ENCODE results near the gene DDI2.

The DDI2 gene

GRCh38 chr1:15605398-15606383, 11.6 kb upstream of the DDI2 start:
- no peak for DNase-seq (ENCODE audit: low spot score)

- no peak for DNase-seq (ENCODE audit: low spot score)
Measured at GRCh38 chr1:15609631-15610030, 7.6 kb upstream of the DDI2 start.

DNA sequence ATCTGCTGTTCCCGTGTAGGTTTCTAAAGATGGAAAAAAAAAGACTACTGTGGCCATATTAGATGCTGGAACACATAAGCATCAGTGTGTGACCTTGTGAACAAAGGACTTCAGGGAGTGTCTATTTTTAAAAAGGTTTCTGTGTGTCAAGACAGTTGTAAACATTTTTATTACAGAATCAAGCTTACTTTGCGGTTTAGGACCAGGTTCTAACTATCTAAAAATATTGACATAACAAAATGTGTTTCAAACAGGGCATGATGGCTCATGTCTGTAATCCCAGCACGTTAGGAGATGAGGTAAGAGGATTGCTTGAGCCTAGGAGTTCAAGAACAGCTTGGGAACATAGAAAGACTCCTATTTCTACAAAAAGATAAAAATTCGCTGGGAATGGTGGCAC, 7.1 kb upstream of the DDI2 start:
- no peak for DNase-seq (ENCODE audit: low spot score)

GRCh38 chr1:15616373-15617172, 685 bp upstream of the DDI2 start:
- DNase-seq (ENCODE audit: low spot score): no peak

GRCh38 chr1:15618077-15618654, 908 bp downstream of the DDI2 start:
- DNase-seq (ENCODE audit: low spot score): no peak

DNA sequence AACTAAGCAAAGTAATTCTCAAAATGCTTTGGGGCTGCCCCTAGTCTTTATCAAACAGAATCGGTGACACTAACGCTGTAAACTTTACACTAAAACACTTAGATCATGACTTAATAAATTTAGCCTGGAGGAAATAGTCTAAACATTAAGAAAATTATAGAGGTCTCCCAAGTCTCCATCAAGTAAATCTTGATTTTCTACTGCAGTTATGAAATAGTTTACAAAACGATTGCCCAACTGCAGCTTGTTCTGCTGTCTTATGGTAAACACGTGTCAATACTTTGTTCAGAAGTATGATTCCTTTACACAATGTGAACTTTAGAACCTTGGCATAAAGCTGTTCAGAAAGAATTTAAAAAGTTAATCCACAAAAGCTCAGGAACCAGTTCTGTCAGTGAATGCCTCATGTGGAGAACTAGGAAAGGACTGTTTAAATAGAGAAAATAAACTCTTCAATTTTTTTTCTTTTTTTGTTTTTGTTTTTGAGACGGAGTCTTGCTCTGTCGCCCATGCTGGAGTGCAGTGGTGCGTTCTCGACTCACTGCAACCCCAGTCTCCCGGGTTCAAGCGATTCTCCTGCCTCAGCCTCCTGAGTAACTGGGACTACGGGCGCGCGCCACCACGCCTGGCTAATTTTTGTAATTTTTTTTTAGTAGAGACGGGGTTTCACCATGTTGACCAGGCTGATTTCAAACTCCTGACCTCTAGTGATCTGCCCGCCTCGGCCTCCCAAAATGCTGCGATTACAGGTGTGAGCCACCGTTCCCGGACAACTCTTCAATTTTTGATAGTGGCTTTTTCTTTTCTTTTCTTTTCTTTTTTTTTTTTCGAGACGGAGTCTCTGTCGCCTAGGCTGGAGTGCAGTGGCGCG, 1.6 kb downstream of the DDI2 start:
- DNase-seq (ENCODE audit: low spot score): no peak

DNA sequence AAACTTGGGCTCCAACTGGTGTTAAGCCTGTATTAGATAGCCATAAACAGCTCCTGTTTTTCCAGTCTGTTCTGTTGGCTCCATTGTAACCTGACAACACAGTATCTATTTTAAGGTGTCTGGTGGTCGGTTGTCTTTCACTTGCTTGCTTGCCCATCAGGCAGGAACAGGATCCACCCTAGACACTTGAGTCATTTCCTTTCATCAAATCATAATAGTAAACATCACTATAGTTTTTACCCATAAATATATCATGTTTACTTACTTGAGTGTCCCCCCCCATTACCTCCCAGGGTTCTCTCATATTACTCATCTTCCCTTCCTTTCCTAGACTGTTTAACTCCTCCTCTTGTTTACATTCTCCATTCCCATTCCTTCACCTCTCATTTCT, 2.9 kb downstream of the DDI2 start:
- DNase-seq (ENCODE audit: low spot score): peak; percentile 34

- DNase-seq (ENCODE audit: low spot score): no peak
Measured at GRCh38 chr1:15620902-15621682, 3.8 kb downstream of the DDI2 start.

DNA sequence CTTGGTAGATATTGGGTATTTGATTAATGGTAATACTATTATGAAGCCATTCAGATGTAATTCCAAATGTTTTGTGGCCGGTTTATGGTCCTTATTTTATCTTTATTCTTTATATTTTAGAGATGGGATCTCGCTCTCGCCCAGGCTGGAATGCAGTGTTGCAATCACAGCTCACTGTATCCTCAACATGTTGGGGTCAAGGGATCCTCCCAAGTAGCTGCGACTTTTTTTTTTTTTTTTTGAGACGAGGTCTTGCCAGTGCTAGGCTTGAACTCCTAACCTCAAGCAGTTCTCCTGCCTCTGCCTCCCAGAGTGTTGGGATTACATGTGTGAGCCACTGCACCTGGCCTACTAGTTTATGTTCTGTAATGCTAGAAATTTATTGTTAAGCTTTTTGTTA, 4.7 kb downstream of the DDI2 start:
- DNase-seq (ENCODE audit: low spot score): no peak

DNA sequence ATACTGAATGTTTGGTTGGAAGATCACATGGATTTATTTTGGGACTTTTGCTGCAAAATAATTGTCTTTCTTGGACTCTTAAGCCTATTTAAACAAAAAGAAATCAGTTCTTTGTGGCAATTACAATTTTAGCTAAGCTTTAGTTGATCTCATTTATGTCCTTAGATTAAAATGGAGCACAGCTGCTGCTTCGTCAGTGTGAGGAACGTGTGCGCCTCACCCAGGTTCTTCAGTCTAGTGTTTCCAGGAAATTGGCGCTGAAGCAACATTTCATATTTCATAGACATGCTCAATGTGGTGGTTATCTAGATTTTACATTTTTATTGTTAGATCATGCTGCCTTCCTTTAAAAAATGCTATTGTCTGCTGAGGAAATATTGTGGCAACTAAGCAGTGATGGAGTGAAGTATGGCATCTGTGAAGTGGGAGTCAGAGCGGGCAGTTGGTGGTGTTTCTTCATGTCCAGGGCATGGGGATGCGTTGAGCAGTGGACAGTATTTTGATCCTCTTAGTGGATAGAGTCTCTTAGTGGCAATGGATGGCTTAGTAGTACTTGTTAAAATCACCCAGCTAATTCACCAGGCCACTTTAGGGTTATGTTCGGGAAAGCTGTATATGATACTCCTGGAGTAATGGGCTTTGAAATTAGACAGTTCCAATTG, 5.6 kb downstream of the DDI2 start:
- no peak for DNase-seq (ENCODE audit: low spot score)

DNA sequence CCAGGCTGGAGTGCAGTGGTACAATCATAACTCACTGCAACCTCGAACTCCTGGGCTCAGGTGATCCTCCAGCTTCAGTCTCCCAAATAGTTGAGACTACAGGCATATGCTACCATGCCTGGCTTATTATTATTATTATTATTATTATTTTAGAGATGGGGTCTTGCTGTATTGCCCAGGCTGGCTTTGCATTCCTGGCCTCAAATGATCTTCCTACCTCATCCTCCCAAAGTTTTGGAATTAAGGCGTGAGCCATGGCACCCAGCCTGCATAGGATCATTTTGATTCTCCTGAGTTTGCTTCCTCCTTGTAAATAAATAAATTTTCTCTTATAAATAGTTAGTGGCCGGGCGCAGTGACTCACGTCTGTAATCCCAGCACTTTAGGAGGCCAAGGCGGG, 6.2 kb downstream of the DDI2 start:
- DNase-seq (ENCODE audit: low spot score): no peak

DNA sequence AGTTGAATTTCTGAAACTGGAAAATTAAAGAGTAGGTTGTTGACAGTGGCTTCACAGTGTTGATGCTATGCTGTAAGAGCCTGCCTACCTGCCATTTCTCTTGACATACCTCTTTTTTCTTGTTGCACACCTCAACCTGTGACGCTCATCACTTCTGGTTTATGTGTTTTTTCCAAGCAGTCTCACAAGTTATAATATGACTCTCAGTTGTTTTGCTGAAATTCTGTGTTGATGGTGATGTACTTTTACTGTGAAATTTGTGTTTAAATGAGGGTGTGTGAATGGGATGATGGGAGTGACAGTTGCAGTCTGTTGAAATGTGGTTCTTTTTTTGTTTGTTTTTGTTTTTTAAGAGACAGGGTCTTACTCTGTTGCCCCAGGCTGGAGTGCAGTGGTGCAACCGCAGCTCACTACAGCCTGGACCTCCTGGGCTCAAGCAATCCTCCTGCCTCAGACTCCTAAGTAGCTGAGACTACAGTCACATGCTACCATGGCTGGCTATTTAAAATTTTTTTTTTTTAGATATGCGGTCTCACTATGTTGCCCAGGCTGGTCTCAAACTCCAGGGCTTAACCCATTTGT, 7.0 kb downstream of the DDI2 start:
- no peak for DNase-seq (ENCODE audit: low spot score)

DNA sequence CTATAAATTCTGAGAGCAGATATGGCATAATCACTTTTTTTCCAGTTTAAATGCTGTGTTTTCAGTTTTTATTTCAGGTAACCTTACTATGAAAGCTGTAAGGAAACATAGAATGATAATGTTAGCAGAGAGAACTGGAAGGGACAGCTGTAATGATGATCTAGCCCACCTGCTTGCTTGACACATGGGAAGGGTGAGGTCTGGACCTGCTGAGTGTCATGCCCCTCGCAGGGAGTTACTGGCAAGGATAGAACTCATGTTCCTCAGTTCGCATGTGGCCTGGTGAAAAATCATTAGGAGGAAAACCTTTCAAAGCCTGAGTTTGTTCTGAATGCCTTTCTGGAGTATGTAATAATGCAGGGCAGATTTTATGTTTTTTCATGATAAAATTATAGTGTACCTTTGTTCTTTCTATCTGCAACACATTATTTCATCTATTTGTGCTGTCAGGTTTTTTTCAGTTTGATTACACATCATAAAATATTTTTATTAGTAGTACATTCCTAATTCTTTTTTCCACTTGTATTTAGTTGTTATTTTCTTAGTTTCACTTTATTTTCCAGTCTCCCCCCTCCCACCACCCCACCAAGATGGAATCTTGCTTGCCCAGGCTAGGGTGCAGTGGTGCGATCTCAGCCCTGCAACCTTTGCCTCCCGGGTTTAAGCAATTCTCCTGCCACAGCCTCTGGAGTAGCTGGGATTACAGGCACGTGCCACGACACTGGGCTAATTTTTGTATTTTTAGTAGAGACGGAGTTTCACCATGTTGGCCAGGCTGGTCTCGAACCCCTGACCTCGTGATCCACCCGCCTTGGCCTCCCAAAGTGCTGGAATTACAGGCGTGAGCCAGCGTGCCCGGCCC, 8.0 kb downstream of the DDI2 start:
- no peak for DNase-seq (ENCODE audit: low spot score)

GRCh38 chr1:15626269-15626950, 9.2 kb downstream of the DDI2 start:
- DNase-seq (ENCODE audit: low spot score): no peak

GRCh38 chr1:15627343-15627988, 10.2 kb downstream of the DDI2 start:
- no peak for DNase-seq (ENCODE audit: low spot score)

GRCh38 chr1:15628003-15628402, 10.7 kb downstream of the DDI2 start:
- DNase-seq (ENCODE audit: low spot score): no peak

DNA sequence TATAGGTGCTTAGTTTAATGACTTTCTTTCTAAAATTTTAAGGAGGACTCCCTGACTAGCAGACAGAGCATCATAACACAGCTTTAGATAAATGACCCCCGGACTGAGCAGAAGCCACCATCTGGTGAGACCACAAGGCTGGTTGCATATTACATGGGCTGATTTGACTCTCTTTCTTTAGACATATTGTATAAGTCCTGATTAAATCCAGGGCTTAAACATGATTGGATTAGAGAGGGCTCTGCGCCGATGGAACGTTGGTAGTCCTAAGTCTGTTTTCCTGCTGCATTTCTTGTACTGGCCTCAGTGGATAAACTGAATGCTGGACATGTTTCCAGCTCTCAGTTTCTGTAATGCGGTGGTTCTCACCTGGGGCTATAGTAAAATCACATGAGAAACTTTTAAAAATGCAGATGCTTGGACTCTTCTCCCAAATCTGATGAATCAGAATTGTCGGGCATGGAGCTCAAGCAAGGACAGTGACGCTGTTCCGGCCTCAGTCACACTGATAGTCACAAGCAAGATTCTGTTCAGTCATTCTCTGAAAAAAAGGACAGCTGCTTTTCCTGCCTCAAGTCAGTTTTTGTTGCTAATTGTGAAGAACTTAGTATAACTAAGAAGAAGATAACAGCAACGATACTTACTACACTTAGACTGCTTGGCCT, 16.6 kb downstream of the DDI2 start:
- DNase-seq (ENCODE audit: low spot score): no peak
